ENCODE measurements around the gene MUTYH.
A peak's percentile ranks its signal among the peaks of the same experiment; 100 is the strongest.

The MUTYH gene

DNA sequence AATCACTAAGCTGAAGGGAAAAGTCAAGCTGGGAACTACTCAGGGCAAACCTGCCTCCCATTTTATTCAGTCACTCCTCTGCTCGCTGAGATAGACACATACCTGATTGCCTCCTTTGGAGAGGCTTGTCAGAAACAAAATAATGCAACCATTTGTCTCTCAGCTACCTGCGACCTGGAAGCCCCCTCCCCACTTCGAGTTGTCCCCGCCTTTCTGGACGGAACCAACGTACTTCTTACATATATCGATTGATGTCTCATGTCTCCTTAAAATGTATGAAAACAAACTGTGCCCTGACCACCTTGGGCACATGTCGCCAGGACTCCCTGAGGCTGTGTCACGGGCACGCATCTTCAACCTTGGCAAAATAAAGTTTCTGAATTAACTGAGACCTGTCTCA is 35.0 kb downstream of the MUTYH start:
- no peak overlapping the region for H4K91ac ChIP-seq (ENCODE audit: low read length)
- no peak overlapping the region for H2BK5ac ChIP-seq (ENCODE audit: low read depth, low read length, poor library complexity, severe bottlenecking)
- no peak overlapping the region for H3K4me2 ChIP-seq (ENCODE audit: low read length, poor library complexity, severe bottlenecking)
- H4K8ac ChIP-seq (ENCODE audit: low read length): no peak overlapping the region
- no peak overlapping the region for H3K14ac ChIP-seq (ENCODE audit: low read length in 2 of 2)
- H3K4me1 ChIP-seq (ENCODE audit: control insufficient read depth, insufficient read depth, low read depth, low read length): peaks cover 14% of the 10 kb centered on the region
- H3K4me3 ChIP-seq (ENCODE audit: insufficient read depth in 1 of 2, low read depth in 1 of 2, low read length in 2 of 2): no peak overlapping the region
- H3K27ac ChIP-seq (ENCODE audit: low read length, poor library complexity, severe bottlenecking): no peak overlapping the region
- no peak overlapping the region for H2AK5ac ChIP-seq (ENCODE audit: low read length, severe bottlenecking)
- H2BK12ac ChIP-seq (ENCODE audit: low read length in 2 of 2): no peak overlapping the region
- no peak overlapping the region for H2BK15ac ChIP-seq (ENCODE audit: low read depth, poor library complexity, severe bottlenecking)
- H3K9me3 ChIP-seq (ENCODE audit: control insufficient read depth, low read length): no peaks in the 10 kb centered on the region
- H2AFZ ChIP-seq (ENCODE audit: low read depth, low read length): no peak overlapping the region
- no peak overlapping the region for H3K18ac ChIP-seq (ENCODE audit: low read depth in 1 of 2, low read length in 2 of 2)
- 85% methylated on average over 10 of the region's 10 CpGs for WGBS
- no peak overlapping the region for H3K23ac ChIP-seq (ENCODE audit: low read length in 2 of 2)
- no peak for DNase-seq
- no peak overlapping the region for H2BK120ac ChIP-seq (ENCODE audit: low read depth, low read length)
- no peaks in the 10 kb centered on the region for H3K27me3 ChIP-seq (ENCODE audit: control insufficient read depth in 1 of 2, insufficient read depth in 1 of 2, low read length in 2 of 2)
- no peak overlapping the region for H3K4ac ChIP-seq (ENCODE audit: low read depth in 1 of 2, low read length in 2 of 2)
- peaks cover 1% of the 10 kb centered on the region for H3K79me1 ChIP-seq (replicated peaks; ENCODE audit: low read length, poor library complexity, severe bottlenecking)
- H3K36me3 ChIP-seq (ENCODE audit: control insufficient read depth in 1 of 2, insufficient read depth in 2 of 2, low read depth in 1 of 2, low read length in 2 of 2): no peaks in the 10 kb centered on the region
- H3K9ac ChIP-seq (ENCODE audit: low read length): no peak overlapping the region

DNA sequence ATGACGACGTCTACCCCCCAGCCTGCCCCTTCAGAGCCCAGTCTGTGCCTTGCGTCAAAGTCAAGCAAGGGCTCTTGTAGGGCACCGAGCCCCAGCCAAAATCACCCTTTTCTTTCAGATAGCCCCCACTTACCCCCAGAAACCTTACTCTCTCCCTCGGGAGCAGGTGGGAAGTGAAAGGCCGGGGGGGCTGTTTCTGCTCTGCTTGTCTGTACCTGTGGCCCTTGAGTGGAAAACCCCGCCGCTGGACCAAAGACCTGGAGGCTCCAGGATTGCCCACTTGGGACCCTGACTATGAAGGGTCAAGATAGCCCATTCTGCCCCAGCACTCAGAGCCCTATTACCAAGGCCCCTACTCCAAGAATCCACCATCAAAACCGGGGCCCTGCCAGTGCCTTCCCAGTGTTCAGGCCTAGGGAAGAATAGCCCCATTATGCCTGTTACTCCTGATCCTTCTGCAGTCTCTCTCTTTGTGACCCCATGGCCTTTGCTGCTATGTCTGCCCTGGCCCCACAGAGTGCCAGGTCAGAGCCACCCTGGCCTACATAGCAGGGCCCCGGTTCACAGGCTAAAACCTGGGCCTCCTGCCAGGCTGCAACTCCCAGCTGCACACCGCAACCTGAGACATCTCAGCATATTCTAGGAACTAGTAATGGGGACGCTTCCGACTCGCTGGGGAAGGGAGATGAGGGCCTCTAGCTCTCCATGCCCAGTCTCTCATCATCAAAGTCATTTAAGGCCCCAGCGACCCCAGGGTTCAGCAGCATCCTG is 35.7 kb downstream of the MUTYH start:
- WGBS: 67% methylated on average over 14 of the region's 15 CpGs

DNA sequence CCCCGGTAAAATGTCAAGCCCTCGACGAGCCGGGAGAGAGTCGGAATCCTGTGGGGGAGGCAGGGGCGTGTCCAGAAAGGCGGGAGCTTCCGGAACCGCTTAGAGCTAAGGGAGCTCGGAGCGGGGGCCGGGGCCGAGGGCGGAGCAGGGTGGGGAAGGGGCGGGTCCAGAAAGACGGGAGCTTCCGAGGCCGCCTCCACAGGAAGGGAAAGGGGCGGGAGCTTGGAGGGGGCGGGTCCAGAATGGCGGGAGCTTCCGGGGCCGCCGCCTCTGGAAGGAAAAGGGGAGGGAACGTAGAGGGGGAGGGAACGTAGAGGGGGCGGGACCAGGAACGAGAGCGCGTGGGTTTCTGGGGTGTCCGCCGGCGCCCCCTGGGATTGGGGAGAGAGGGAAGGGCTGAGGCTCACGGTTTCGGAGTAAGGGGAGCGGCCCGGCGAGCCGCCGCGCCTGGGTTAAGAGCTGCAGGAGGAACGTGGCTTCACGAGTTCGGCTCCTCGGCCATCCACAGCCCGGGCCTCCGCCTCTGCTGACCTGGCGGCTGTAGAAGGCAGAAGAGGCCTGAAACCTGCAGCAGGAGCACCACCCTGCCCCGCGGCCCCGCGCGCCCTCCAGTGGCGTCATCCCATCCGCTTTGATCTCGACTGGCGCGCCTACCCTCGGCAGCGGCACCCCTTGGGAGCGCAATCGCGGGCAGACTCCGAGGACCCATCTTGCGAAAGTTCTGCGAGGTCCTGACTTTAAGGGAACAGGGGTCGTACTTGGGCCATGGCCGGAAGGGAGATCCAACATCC is 36.5 kb downstream of the MUTYH start:
- H3K18ac ChIP-seq (ENCODE audit: low read depth in 1 of 2, low read length in 2 of 2): peak overlapping the region; percentile 59 to 97
- WGBS: 1% methylated on average over 63 of the region's 68 CpGs

More for the DNA sequence above, 35.7 kb downstream of the MUTYH start:
- Histone ChIP-seq H3K9me3 (ENCODE audit: control insufficient read depth, low read length) (no peaks in the 10 kb centered on the region), H3K4me3 (ENCODE audit: insufficient read depth in 1 of 2, low read depth in 1 of 2, low read length in 2 of 2) (peak overlapping the region; percentile 78 to 86), H3K9ac (ENCODE audit: low read length) (peak overlapping the region; percentile 92), H4K91ac (ENCODE audit: low read length) (peak overlapping the region; percentile 87), H2BK12ac (ENCODE audit: low read length in 2 of 2) (no peak overlapping the region), H2BK15ac (ENCODE audit: low read depth, poor library complexity, severe bottlenecking) (no peak overlapping the region), H2AFZ (ENCODE audit: low read depth, low read length) (peak overlapping the region; percentile 65), H3K79me1 (replicated peaks; ENCODE audit: low read length, poor library complexity, severe bottlenecking) (peaks cover 1% of the 10 kb centered on the region), H3K4ac (ENCODE audit: low read depth in 1 of 2, low read length in 2 of 2) (peak overlapping the region; percentile 87 to 89), H3K27me3 (ENCODE audit: control insufficient read depth in 1 of 2, insufficient read depth in 1 of 2, low read length in 2 of 2) (no peaks in the 10 kb centered on the region), H3K27ac (ENCODE audit: low read length, poor library complexity, severe bottlenecking) (peak overlapping the region; percentile 88), H2BK120ac (ENCODE audit: low read depth, low read length) (no peak overlapping the region), H3K4me2 (ENCODE audit: low read length, poor library complexity, severe bottlenecking) (peak overlapping the region; percentile 89), H3K36me3 (ENCODE audit: control insufficient read depth in 1 of 2, insufficient read depth in 2 of 2, low read depth in 1 of 2, low read length in 2 of 2) (no peaks in the 10 kb centered on the region), H2AK5ac (ENCODE audit: low read length, severe bottlenecking) (peak overlapping the region; percentile 12), H2BK5ac (ENCODE audit: low read depth, low read length, poor library complexity, severe bottlenecking) (no peak overlapping the region), H3K18ac (ENCODE audit: low read depth in 1 of 2, low read length in 2 of 2) (peak overlapping the region; percentile 59 to 97), H3K4me1 (ENCODE audit: control insufficient read depth, insufficient read depth, low read depth, low read length) (peaks cover 14% of the 10 kb centered on the region), H3K23ac (ENCODE audit: low read length in 2 of 2) (peak overlapping the region in 1 of 2 experiments; percentile 19), H4K8ac (ENCODE audit: low read length) (peak overlapping the region; percentile 100), H3K14ac (ENCODE audit: low read length in 2 of 2) (peak overlapping the region in 1 of 2 experiments; percentile 45)
- DNase-seq: no peak

More for the DNA sequence above, 36.5 kb downstream of the MUTYH start:
- Histone ChIP-seq H2BK120ac (ENCODE audit: low read depth, low read length) (peak overlapping the region; percentile 71), H3K79me1 (replicated peaks; ENCODE audit: low read length, poor library complexity, severe bottlenecking) (peaks cover 1% of the 10 kb centered on the region), H4K8ac (ENCODE audit: low read length) (peak overlapping the region; percentile 100), H3K9ac (ENCODE audit: low read length) (peak overlapping the region; percentile 97), H4K91ac (ENCODE audit: low read length) (peak overlapping the region; percentile 99), H3K4me1 (ENCODE audit: control insufficient read depth, insufficient read depth, low read depth, low read length) (peaks cover 14% of the 10 kb centered on the region), H2AK5ac (ENCODE audit: low read length, severe bottlenecking) (peak overlapping the region; percentile 12), H2BK5ac (ENCODE audit: low read depth, low read length, poor library complexity, severe bottlenecking) (peak overlapping the region; percentile 63), H3K4ac (ENCODE audit: low read depth in 1 of 2, low read length in 2 of 2) (peak overlapping the region; percentile 87 to 89), H3K23ac (ENCODE audit: low read length in 2 of 2) (peak overlapping the region in 1 of 2 experiments; percentile 19), H3K4me3 (ENCODE audit: insufficient read depth in 1 of 2, low read depth in 1 of 2, low read length in 2 of 2) (peak overlapping the region; percentile 78 to 86), H2BK12ac (ENCODE audit: low read length in 2 of 2) (peak overlapping the region in 1 of 2 experiments; percentile 23), H2BK15ac (ENCODE audit: low read depth, poor library complexity, severe bottlenecking) (peak overlapping the region; percentile 76), H3K14ac (ENCODE audit: low read length in 2 of 2) (peak overlapping the region in 1 of 2 experiments; percentile 95), H3K27ac (ENCODE audit: low read length, poor library complexity, severe bottlenecking) (peak overlapping the region; percentile 88), H3K9me3 (ENCODE audit: control insufficient read depth, low read length) (no peaks in the 10 kb centered on the region), H3K27me3 (ENCODE audit: control insufficient read depth in 1 of 2, insufficient read depth in 1 of 2, low read length in 2 of 2) (no peaks in the 10 kb centered on the region), H2AFZ (ENCODE audit: low read depth, low read length) (peak overlapping the region; percentile 65), H3K4me2 (ENCODE audit: low read length, poor library complexity, severe bottlenecking) (peak overlapping the region; percentile 89), H3K36me3 (ENCODE audit: control insufficient read depth in 1 of 2, insufficient read depth in 2 of 2, low read depth in 1 of 2, low read length in 2 of 2) (no peaks in the 10 kb centered on the region)
- DNase-seq: peak; percentile 98

All from mesenchymal stem cell (in vitro differentiated cells and primary cell).